NCI-H1092 (cell line): ENCODE measurements around the gene TBC1D3E.
"Not testable (repeated sequence)": the region's sequence is repeated elsewhere in the genome, so short reads cannot be mapped to it uniquely, and the experiment has no call there.

Experiments used
- DNase-seq: peaks from one replicate; lab custom pipeline; 2025; lab: John Stamatoyannopoulos, UW

The TBC1D3E gene

DNA sequence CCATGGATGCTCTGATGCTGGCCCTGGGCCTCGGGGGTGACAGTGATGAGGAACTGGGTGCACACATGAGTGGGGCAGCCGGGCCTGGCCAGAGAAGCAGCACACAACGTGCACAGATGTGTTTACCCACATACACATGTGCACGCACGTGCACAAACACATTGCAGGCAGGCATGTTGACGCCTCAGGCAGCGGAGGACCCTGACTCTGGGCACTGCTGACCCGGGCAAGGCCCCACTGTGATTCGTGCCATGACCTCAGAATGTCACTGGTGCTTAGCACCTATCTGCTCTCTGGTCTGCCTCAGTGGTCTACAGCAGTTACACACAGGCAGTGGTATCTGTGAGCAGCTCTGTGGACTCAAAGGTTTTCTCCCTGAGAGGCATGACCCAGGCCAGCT lies at the start of gene TBC1D3E:
Gene TBC1D3E, plus strand, starts transcription at position 301 of the 400 bp plus-strand sequence. CDS start 1,545 bp downstream, outside the sequence.
- DNase-seq, result not testable (repeated sequence)

DNA sequence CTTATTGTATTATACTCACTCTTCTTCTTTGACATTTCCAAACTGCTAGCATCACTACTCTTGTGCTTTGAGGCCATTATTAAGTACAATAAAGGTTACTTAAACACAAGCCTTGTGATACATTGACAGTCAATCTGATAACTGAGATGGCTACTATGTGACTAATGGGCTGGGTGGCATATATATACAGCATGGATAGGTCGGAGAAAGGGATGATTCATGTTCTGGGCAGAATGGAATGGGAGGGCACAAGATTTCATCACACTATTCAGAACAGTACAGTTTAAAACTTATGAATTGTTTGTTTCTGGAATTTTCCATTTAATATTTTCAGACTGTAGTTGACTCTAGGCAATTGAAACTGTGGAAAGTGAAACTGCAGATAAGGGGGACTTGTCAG lies 40.4 kb upstream of the TBC1D3E start:
- DNase-seq, result not testable (repeated sequence)

DNA sequence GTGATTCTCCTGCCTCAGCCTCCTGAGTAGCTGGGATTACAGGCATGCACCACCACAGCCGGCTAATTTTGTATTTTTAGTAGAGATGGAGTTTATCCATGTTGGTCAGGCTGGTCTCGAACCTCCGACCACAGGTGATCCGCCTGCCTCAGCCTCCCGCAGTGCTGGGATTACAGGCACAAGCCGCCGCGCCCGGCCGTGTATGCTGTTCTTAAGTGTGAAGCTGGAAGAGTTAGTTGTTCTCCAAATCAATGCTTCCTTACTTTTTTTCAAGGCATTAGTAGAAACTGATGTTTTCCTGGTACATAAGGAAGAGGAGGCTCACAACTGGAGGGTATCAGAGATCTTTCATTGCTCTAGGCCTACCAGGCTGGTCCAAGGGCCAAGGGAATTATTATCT lies 39.6 kb upstream of the TBC1D3E start:
- DNase-seq, result not testable (repeated sequence)

DNA sequence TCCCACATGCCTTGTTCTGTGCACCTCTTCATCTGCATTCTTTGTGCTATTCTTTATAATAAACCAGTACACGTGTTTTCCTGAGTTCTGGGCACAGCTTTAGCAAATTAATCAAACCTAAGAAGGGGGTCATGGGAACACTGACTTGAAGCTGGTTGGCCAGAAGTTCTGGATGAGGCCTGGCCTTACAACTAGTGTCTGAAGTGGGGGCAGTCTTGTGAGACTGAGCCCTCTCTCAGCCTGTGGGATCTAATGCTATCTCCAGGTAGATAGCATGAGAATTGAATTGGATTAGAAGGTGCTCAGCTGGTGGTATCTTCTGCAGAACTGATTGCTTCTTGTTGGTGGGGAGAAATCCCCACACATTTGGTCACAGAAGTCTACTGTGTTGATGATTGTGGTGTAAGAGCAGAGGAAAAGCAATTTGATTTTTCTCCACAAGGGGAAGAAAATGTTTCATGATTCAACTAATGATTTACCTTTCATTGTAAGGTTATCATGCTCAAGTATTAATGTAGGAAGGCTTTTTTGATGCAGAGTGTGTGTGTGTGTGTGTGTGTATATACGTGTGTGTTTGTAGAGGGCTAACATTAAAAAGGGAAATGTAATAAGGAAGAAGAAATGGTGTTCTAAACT lies 33.6 kb upstream of the TBC1D3E start:
- DNase-seq, result not testable (repeated sequence)

DNA sequence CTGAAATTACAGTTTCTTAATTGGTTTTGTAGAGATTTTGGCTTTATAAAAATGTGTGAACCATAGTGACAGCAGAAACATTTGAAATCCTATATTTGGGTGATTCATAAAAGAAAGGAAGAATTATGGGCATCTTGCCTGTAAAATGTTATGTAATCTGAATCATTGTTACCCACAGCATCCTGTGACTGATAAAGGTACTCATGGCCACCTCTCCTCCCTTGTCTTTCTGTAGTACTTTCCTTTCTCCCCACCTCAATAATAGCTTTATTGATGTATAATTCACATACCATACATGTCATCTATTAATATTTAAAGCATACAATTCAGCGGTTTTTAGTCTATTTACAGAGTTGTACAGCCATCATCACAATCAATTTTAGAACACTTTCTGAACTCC lies 28.5 kb upstream of the TBC1D3E start:
- DNase-seq, result not testable (repeated sequence)

DNA sequence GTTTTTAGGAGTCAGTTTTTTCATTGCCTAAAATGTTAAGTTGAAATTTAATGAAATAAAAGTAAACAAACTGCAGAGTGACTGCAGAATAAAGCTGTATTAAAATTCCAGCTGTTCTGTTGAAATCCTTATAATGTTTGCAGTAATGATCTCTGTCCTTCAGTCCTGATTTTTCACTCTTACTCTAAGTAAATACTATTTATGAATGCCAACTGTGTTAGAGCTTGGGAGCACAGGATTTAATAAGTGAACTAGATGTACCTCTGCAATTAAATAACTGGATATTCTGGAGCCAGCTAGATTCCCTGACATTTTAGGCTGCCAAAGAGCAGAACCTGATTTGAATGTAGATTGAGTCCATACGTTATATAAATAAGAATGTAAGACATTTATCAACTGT lies 7.9 kb upstream of the TBC1D3E start:
- DNase-seq, result not testable (repeated sequence)

DNA sequence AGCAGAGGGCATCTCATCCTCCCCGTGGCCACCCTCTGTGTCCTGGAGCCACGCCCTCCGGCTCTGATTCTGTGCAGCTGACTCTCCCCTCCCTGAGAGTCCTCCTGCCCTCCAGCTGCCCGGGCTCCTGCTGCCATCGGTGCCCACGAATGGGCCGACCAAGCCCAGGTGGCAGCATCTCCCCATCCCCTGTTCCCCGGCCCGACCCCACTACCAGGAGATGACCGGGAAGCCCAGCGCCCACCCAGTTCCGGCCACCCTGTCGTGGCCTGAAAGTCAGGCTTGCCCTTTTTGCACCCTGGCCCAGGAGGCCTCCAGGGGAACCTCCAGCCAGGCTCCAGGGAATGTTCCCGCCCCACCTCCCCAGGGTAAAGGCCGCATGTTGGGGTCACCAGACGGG lies 7.1 kb downstream of the TBC1D3E start:
- not testable (repeated sequence) for DNase-seq
